Measurements from ENCODE around the gene C3orf18. TPM values are rescaled to one million over a fixed set of nuclear protein-coding genes. Genes with fewer than 3 reads are reported as not detected.

Gene C3orf18
- total and polyA plus RNA-seq, 11 donors, result 25.4 to 56.8 (median 35.8) TPM

- Histone ChIP-seq H3K27me3 (no peaks in the 10 kb centered on the region), H3K36me3 (peaks cover 0 to 6% (median 0%) of the 10 kb centered on the region in 9 donors), H3K27ac (no peak overlapping the region), H3K9me3 (no peaks in the 10 kb centered on the region), H3K4me3 (no peak overlapping the region), H3K4me1 (peaks cover 5 to 75% (median 56%) of the 10 kb centered on the region in 12 donors)
- intact Hi-C loops (cut with DNase I), result loop anchor here in 9 of 10 donors (1.0 to 10.0 kb wide), 9 partner anchors 37 to 1070 kb away; partner anchors contain the start of gene MANF (in 6 of the 9)
- ATAC-seq (no peak), DNase-seq (no peak)
- TF ChIP-seq CTCF (IDR thresholded peaks at IDR 0.05) (no peak), POLR2A (IDR thresholded peaks at IDR 0.05) (no peak)
- WGBS, 4 donors, result 43 to 66% (median 56%) methylated on average over 1 of the region's 1 CpG
Observed at GRCh38 chr3:50615190-50615589, 47.6 kb upstream of the C3orf18 start.

DNA sequence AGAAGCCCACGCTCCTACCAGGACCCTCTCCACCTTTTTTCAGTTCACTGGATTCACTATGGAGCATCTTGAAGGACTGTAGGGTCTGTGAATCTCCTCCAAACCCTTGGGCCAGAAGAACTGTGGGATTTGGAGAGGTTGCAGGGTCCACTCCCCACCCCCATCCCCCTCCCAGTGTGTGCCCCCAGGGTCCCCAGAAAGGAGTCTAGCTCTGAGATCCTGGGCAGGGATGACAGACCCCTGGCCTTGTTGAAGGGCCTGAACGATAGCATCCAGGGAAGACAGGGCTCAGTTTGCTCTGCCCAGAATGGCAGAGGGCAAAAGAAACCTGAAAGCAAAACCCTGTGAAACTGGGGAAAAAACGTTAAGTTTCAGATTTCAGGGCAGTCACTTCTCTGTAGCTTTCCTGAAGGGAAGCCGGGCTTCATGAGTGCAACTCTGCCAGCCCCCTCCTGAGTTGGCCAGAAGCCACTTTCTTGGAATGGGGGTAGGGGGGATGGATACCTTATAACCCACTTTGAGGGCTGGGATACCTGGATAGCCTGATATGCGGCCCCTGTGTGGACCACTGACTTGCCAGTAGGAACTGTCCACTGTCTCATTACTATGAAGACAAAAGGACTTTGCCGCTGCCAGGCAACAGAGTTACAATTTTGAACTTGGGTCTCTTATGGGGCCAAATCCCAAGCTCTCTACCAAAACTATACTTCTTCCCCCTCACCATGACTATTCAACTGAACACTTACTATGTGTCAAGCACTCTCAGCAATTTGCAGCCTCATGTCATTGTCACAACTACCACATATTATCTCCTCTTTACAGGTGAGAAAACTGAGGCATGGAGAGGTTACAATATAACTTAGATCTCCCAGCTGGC, 45.7 kb upstream of the C3orf18 start:
- no peaks in the 10 kb centered on the region for H3K9me3 ChIP-seq
- H3K4me3 ChIP-seq, result peak overlapping the region in 7 of 12 donors; percentile 63 to 95 (median 84)
- intact Hi-C loops (cut with DNase I), result loop anchor here in 8 of 10 donors (1.0 to 10.0 kb wide), 12 partner anchors 41 to 1072 kb away; partner anchors contain the start of genes ZMYND10 (in 2 of the 8), CYB561D2 (in 1 of the 8), HEMK1 (in 1 of the 8) and NPRL2 (in 1 of the 8)
- no peak for TF ChIP-seq CTCF (IDR thresholded peaks at IDR 0.05)
- no peak for TF ChIP-seq POLR2A (IDR thresholded peaks at IDR 0.05)
- H3K4me1 ChIP-seq, result peaks cover 5 to 77% (median 58%) of the 10 kb centered on the region in 12 donors
- WGBS, 4 donors, result 61 to 70% (median 66%) methylated on average over 5 to 6 of the region's 6 CpGs
- ATAC-seq, result no peak
- H3K36me3 ChIP-seq, result peaks cover 0 to 18% (median 1%) of the 10 kb centered on the region in 9 donors
- no peaks in the 10 kb centered on the region for H3K27me3 ChIP-seq
- H3K27ac ChIP-seq, result peak overlapping the region in 11 of 12 donors; percentile 77 to 100 (median 93)
- peak in 1 of 5 donors; percentile 22 for DNase-seq

GRCh38 chr3:50612234-50612882, 44.8 kb upstream of the C3orf18 start:
- Histone ChIP-seq H3K4me1 (peaks cover 5 to 77% (median 57%) of the 10 kb centered on the region in 12 donors), H3K4me3 (peak overlapping the region; percentile 4 to 95 (median 80)), H3K36me3 (peaks cover 0 to 27% (median 10%) of the 10 kb centered on the region in 9 donors), H3K9me3 (no peaks in the 10 kb centered on the region), H3K27me3 (no peaks in the 10 kb centered on the region), H3K27ac (peak overlapping the region; percentile 77 to 100 (median 92))
- 5 to 11% (median 6%) methylated on average over 19 to 29 of the region's 29 CpGs for WGBS, 4 donors
- intact Hi-C loops (cut with DNase I), result loop anchor here in 8 of 10 donors (1.0 to 10.0 kb wide), 12 partner anchors 40 to 1072 kb away; partner anchors contain the start of genes ZMYND10 (in 2 of the 8), CYB561D2 (in 1 of the 8), HEMK1 (in 1 of the 8) and NPRL2 (in 1 of the 8)
- ATAC-seq (no peak), DNase-seq (peak in 1 of 5 donors; percentile 44)
- no peak for TF ChIP-seq CTCF (IDR thresholded peaks at IDR 0.05)
- peak in 1 of 2 donors; percentile 49 for TF ChIP-seq POLR2A (IDR thresholded peaks at IDR 0.05)

Measured in heart left ventricle (tissue), 16 donors.